ENCODE results near the gene KAZN.

Gene KAZN

DNA sequence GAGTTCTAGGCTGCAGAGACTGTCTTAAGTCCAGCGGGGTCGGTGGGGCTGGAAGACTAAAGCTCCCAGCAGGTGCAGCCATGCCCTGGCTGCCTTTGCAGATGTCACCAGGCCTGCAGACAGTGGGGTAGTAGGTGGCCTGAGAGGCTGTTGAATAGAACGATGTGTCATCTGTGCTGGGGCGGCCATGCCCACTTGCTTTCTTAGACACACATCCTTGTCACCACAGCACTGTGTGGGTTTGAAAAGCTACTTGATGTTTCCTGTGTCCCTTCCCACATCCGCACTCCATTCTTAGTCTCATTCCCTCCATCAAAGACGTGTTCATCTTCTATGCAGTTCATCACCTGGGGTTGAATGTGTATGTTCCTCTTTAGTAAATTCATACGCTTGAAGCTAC, 370.5 kb downstream of the KAZN start:
- H3K9me3 ChIP-seq (ENCODE audit: control insufficient read depth, low read length): no peaks in the 10 kb centered on the region
- no peak overlapping the region for H3K27ac ChIP-seq (ENCODE audit: insufficient read depth, low read length, poor library complexity, severe bottlenecking)
- DNase-seq: no peak
- H3K27me3 ChIP-seq (replicated peaks; ENCODE audit: control insufficient read depth, insufficient read depth, low read length, poor library complexity, severe bottlenecking): no peaks in the 10 kb centered on the region
- H3K4me3 ChIP-seq (ENCODE audit: insufficient read depth, low read depth, low read length, poor library complexity, severe bottlenecking): no peak overlapping the region
- no peaks in the 10 kb centered on the region for H3K4me1 ChIP-seq (ENCODE audit: control insufficient read depth, insufficient read depth, low read length, poor library complexity, severe bottlenecking)
- H3K36me3 ChIP-seq (ENCODE audit: control insufficient read depth, insufficient read depth, low read length): no peaks in the 10 kb centered on the region

DNA sequence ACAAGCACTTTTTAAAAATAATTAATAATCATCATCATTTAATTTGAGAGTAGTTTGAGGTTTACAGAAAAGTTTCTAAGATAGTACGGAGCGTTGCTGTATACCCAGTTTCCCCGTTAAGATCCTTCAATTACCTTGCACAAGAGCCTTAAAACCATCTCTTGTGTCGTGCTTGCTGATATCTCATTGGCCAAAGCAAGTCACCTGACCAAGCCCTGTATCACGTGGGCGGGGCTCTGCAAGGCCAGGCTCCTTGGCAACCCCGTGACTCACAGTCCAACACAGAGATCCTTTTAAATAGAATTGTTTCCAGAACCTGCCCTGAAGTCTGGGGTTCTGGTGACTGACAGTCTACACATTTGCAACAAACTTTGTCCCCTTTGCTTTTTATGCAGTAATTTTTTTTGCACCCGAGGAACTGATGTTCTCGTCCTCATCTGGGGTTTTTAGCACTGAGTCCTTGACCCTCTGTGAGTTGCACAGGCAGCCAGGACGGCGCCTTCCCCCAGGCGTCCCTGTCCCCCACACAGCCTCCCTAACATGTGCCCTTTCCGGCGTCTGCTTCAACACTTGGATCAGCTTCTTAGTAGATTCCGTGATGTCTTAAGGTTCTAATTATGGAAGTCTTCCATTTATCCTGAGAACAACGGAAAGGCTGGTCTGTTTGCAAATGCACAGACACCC, 371.8 kb downstream of the KAZN start:
- no peak for DNase-seq
- no peaks in the 10 kb centered on the region for H3K27me3 ChIP-seq (replicated peaks; ENCODE audit: control insufficient read depth, insufficient read depth, low read length, poor library complexity, severe bottlenecking)
- H3K4me3 ChIP-seq (ENCODE audit: insufficient read depth, low read depth, low read length, poor library complexity, severe bottlenecking): no peak overlapping the region
- no peak overlapping the region for H3K27ac ChIP-seq (ENCODE audit: insufficient read depth, low read length, poor library complexity, severe bottlenecking)
- H3K9me3 ChIP-seq (ENCODE audit: control insufficient read depth, low read length): no peaks in the 10 kb centered on the region
- no peaks in the 10 kb centered on the region for H3K36me3 ChIP-seq (ENCODE audit: control insufficient read depth, insufficient read depth, low read length)
- no peaks in the 10 kb centered on the region for H3K4me1 ChIP-seq (ENCODE audit: control insufficient read depth, insufficient read depth, low read length, poor library complexity, severe bottlenecking)

GRCh38 chr1:14970799-14971141, 372.3 kb downstream of the KAZN start:
- no peaks in the 10 kb centered on the region for H3K9me3 ChIP-seq (ENCODE audit: control insufficient read depth, low read length)
- no peaks in the 10 kb centered on the region for H3K4me1 ChIP-seq (ENCODE audit: control insufficient read depth, insufficient read depth, low read length, poor library complexity, severe bottlenecking)
- no peak for DNase-seq
- no peak overlapping the region for H3K27ac ChIP-seq (ENCODE audit: insufficient read depth, low read length, poor library complexity, severe bottlenecking)
- H3K27me3 ChIP-seq (replicated peaks; ENCODE audit: control insufficient read depth, insufficient read depth, low read length, poor library complexity, severe bottlenecking): no peaks in the 10 kb centered on the region
- H3K36me3 ChIP-seq (ENCODE audit: control insufficient read depth, insufficient read depth, low read length): no peaks in the 10 kb centered on the region
- H3K4me3 ChIP-seq (ENCODE audit: insufficient read depth, low read depth, low read length, poor library complexity, severe bottlenecking): no peak overlapping the region

GRCh38 chr1:14971221-14971620, 372.7 kb downstream of the KAZN start:
- no peak for DNase-seq
- Histone ChIP-seq H3K36me3 (ENCODE audit: control insufficient read depth, insufficient read depth, low read length) (no peaks in the 10 kb centered on the region), H3K27ac (ENCODE audit: insufficient read depth, low read length, poor library complexity, severe bottlenecking) (no peak overlapping the region), H3K4me3 (ENCODE audit: insufficient read depth, low read depth, low read length, poor library complexity, severe bottlenecking) (no peak overlapping the region), H3K27me3 (replicated peaks; ENCODE audit: control insufficient read depth, insufficient read depth, low read length, poor library complexity, severe bottlenecking) (no peaks in the 10 kb centered on the region), H3K4me1 (ENCODE audit: control insufficient read depth, insufficient read depth, low read length, poor library complexity, severe bottlenecking) (no peaks in the 10 kb centered on the region), H3K9me3 (ENCODE audit: control insufficient read depth, low read length) (no peaks in the 10 kb centered on the region)

DNA sequence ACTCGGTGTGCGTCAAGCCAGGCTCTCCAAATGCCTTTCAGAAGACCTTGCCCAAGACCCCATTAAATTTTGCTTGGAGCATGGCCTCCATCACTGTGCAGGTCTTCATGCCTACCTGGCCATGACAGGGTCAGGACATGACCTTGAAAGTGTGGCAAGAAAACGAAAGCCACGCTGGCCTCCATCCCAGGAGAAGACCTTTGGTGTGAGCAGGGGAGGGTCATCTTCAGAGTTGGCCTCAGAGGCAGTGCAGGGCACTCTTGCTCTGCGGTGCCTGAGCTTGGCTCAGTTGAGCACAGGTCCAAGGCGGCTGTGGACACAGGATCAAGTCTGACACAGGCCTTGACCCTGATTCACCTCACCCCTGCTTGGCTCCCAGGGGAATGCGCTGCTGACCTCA, 373.6 kb downstream of the KAZN start:
- H3K4me3 ChIP-seq (ENCODE audit: insufficient read depth, low read depth, low read length, poor library complexity, severe bottlenecking): no peak overlapping the region
- H3K9me3 ChIP-seq (ENCODE audit: control insufficient read depth, low read length): no peaks in the 10 kb centered on the region
- no peaks in the 10 kb centered on the region for H3K4me1 ChIP-seq (ENCODE audit: control insufficient read depth, insufficient read depth, low read length, poor library complexity, severe bottlenecking)
- H3K36me3 ChIP-seq (ENCODE audit: control insufficient read depth, insufficient read depth, low read length): no peaks in the 10 kb centered on the region
- no peak for DNase-seq
- no peak overlapping the region for H3K27ac ChIP-seq (ENCODE audit: insufficient read depth, low read length, poor library complexity, severe bottlenecking)
- H3K27me3 ChIP-seq (replicated peaks; ENCODE audit: control insufficient read depth, insufficient read depth, low read length, poor library complexity, severe bottlenecking): no peaks in the 10 kb centered on the region

- no peaks in the 10 kb centered on the region for H3K9me3 ChIP-seq (ENCODE audit: control insufficient read depth, low read length)
- H3K4me1 ChIP-seq (ENCODE audit: control insufficient read depth, insufficient read depth, low read length, poor library complexity, severe bottlenecking): no peaks in the 10 kb centered on the region
- no peak for DNase-seq
- H3K4me3 ChIP-seq (ENCODE audit: insufficient read depth, low read depth, low read length, poor library complexity, severe bottlenecking): no peak overlapping the region
- no peaks in the 10 kb centered on the region for H3K36me3 ChIP-seq (ENCODE audit: control insufficient read depth, insufficient read depth, low read length)
- no peaks in the 10 kb centered on the region for H3K27me3 ChIP-seq (replicated peaks; ENCODE audit: control insufficient read depth, insufficient read depth, low read length, poor library complexity, severe bottlenecking)
- no peak overlapping the region for H3K27ac ChIP-seq (ENCODE audit: insufficient read depth, low read length, poor library complexity, severe bottlenecking)
These were observed 375.3 kb downstream of the KAZN start for GRCh38 chr1:14973773-14974172.

DNA sequence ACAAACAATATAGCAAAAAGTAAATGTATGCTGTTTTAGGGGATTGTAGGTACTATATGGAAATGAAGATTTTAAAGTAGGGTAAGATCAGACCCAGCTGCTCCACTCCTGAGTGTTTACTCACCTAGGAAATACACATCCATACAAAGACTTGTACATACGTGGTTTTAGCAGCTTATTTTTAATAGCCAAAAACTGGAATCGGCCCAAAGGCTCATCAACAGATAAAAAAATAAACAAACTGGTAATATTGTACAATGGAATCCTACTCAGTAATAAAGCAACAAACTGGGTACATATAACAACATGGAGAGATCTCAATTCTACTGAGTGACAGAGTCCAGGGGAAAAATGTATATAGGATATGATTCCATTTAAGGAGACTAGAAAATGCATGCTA, 375.9 kb downstream of the KAZN start:
- no peaks in the 10 kb centered on the region for H3K36me3 ChIP-seq (ENCODE audit: control insufficient read depth, insufficient read depth, low read length)
- no peaks in the 10 kb centered on the region for H3K4me1 ChIP-seq (ENCODE audit: control insufficient read depth, insufficient read depth, low read length, poor library complexity, severe bottlenecking)
- no peak overlapping the region for H3K4me3 ChIP-seq (ENCODE audit: insufficient read depth, low read depth, low read length, poor library complexity, severe bottlenecking)
- H3K9me3 ChIP-seq (ENCODE audit: control insufficient read depth, low read length): no peaks in the 10 kb centered on the region
- no peaks in the 10 kb centered on the region for H3K27me3 ChIP-seq (replicated peaks; ENCODE audit: control insufficient read depth, insufficient read depth, low read length, poor library complexity, severe bottlenecking)
- no peak overlapping the region for H3K27ac ChIP-seq (ENCODE audit: insufficient read depth, low read length, poor library complexity, severe bottlenecking)
- DNase-seq: no peak

DNA sequence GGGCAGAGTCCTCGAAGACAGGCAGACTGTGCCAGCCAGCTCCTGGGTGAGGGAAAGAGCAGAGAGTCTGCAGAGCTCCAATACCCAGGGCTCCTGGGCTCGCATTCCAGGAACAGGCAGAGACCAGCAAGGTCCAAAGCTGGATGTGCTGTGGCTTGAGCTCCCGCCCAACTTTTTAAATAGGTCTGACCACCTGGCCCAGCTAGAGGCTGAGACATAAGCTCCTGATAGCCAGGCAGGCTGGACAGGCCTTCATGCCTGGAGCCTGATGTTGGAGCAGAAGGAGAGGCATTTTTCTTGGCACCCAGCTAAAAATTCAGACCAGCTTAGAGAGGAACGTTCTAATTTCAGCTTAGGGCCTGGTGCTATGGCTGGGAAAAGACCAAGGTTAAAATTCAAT, 376.6 kb downstream of the KAZN start:
- Histone ChIP-seq H3K27me3 (replicated peaks; ENCODE audit: control insufficient read depth, insufficient read depth, low read length, poor library complexity, severe bottlenecking) (no peaks in the 10 kb centered on the region), H3K9me3 (ENCODE audit: control insufficient read depth, low read length) (no peaks in the 10 kb centered on the region), H3K4me1 (ENCODE audit: control insufficient read depth, insufficient read depth, low read length, poor library complexity, severe bottlenecking) (no peaks in the 10 kb centered on the region), H3K27ac (ENCODE audit: insufficient read depth, low read length, poor library complexity, severe bottlenecking) (no peak overlapping the region), H3K4me3 (ENCODE audit: insufficient read depth, low read depth, low read length, poor library complexity, severe bottlenecking) (no peak overlapping the region), H3K36me3 (ENCODE audit: control insufficient read depth, insufficient read depth, low read length) (no peaks in the 10 kb centered on the region)
- no peak for DNase-seq

GRCh38 chr1:14976256-14976655, 377.8 kb downstream of the KAZN start:
- H3K27me3 ChIP-seq (replicated peaks; ENCODE audit: control insufficient read depth, insufficient read depth, low read length, poor library complexity, severe bottlenecking): no peaks in the 10 kb centered on the region
- no peak for DNase-seq

GRCh38 chr1:14977338-14977931, 378.9 kb downstream of the KAZN start:
- no peak overlapping the region for H3K4me3 ChIP-seq (ENCODE audit: insufficient read depth, low read depth, low read length, poor library complexity, severe bottlenecking)
- H3K4me1 ChIP-seq (ENCODE audit: control insufficient read depth, insufficient read depth, low read length, poor library complexity, severe bottlenecking): peaks cover 2% of the 10 kb centered on the region
- no peak for DNase-seq
- H3K27me3 ChIP-seq (replicated peaks; ENCODE audit: control insufficient read depth, insufficient read depth, low read length, poor library complexity, severe bottlenecking): no peaks in the 10 kb centered on the region
- no peak overlapping the region for H3K27ac ChIP-seq (ENCODE audit: insufficient read depth, low read length, poor library complexity, severe bottlenecking)
- H3K9me3 ChIP-seq (ENCODE audit: control insufficient read depth, low read length): no peaks in the 10 kb centered on the region
- no peaks in the 10 kb centered on the region for H3K36me3 ChIP-seq (ENCODE audit: control insufficient read depth, insufficient read depth, low read length)

More at GRCh38 chr1:14976256-14976655, 377.8 kb downstream of the KAZN start:
- H3K36me3 ChIP-seq (ENCODE audit: control insufficient read depth, insufficient read depth, low read length): no peaks in the 10 kb centered on the region
- H3K4me3 ChIP-seq (ENCODE audit: insufficient read depth, low read depth, low read length, poor library complexity, severe bottlenecking): no peak overlapping the region
- H3K9me3 ChIP-seq (ENCODE audit: control insufficient read depth, low read length): no peaks in the 10 kb centered on the region
- H3K4me1 ChIP-seq (ENCODE audit: control insufficient read depth, insufficient read depth, low read length, poor library complexity, severe bottlenecking): peaks cover 2% of the 10 kb centered on the region
- H3K27ac ChIP-seq (ENCODE audit: insufficient read depth, low read length, poor library complexity, severe bottlenecking): no peak overlapping the region
